GM23248 (cell line): ENCODE measurements around the gene SLC39A1.

Experiments
- EZH2 ChIP-seq: fragments of 200-600 bp; sonication (generic); IDR thresholded peaks from 2 replicates; pipeline ENCODE4 v1.6.1; 2018; ENCODE audit warnings: antibody characterized with exemption, mild to moderate bottlenecking; ENCODE audit not compliant: insufficient read depth, poor library complexity, severe bottlenecking
- EZH2phosphoT487 ChIP-seq: fragments of 200-600 bp; sonication (generic); IDR thresholded peaks from 2 replicates; pipeline ENCODE4 v1.6.1; 2018; ENCODE audit warnings: antibody characterized with exemption, moderate library complexity, mild to moderate bottlenecking, low read depth; ENCODE audit not compliant: insufficient read depth

DNA sequence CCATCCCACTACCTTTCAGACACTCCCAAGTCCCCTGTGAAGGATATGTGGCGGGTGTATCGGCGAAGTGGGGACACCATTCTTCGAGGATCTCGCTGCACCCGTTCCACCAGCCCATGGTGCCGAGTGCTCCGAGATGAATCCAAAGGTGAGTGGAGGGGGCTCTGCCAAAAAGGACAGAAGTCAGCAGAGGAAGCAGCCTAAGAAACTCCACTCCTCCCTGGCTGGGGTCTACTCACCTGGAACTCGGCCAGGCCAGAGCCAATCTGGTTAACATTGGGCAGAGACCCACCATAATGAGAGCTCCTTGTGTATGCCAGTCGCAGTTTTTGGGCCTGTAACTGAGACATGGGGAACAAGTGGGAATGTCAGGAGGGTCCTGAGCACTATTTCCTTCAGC, 8.5 kb downstream of the SLC39A1 start:
- TF ChIP-seq EZH2 (no peak), EZH2phosphoT487 (no peak)
